HepG2 (cell line): ENCODE data around the gene AUTS2. TPM values are rescaled to one million over a fixed set of nuclear protein-coding genes. Genes with fewer than 3 reads are reported as not detected.

Source experiments
- ATF7-NPFF ChIP-seq: sonication (generic); formaldehyde crosslinking; IDR thresholded peaks from 2 replicates; pipeline ENCODE4 v1.8.1; 2023; ENCODE audit warnings: mild to moderate bottlenecking, low read depth, missing genetic modification reagents, moderate library complexity
- CAMTA2 ChIP-seq: sonication (generic); formaldehyde crosslinking; IDR thresholded peaks from 2 replicates; pipeline ENCODE4 v1.4.0; 2020; ENCODE audit warnings: mild to moderate bottlenecking, missing genetic modification reagents, borderline replicate concordance
- HMG20B ChIP-seq: conservative IDR thresholded peaks from 2 replicates; pipeline ENCODE4 v1.6.1; 2016; ENCODE audit warnings: missing genetic modification reagents, missing compliant biosample characterization
- KDM5B ChIP-seq: sonication (generic); formaldehyde crosslinking; IDR thresholded peaks from 2 replicates; pipeline ENCODE4 v1.4.0; 2020; ENCODE audit warnings: missing genetic modification reagents, mild to moderate bottlenecking, borderline replicate concordance
- MXD3 ChIP-seq: IDR thresholded peaks from 2 replicates; pipeline ENCODE4 v1.6.1; 2016; ENCODE audit warnings: mild to moderate bottlenecking, missing biosample characterization, missing genetic modification reagents
- NCOA5 ChIP-seq: sonication (generic); formaldehyde crosslinking; IDR thresholded peaks from 2 replicates; pipeline ENCODE4 v1.4.0; 2020; ENCODE audit warnings: missing genetic modification reagents
- SOX6 ChIP-seq, 2 experiments: fragments of 450-650 bp in 1 of 2; sonication (generic) in 1 of 2; formaldehyde crosslinking in 1 of 2; IDR thresholded peaks; 2 replicates each; pipeline versions ENCODE4 v1.4.0 to v1.6.1; 2017 to 2020; ENCODE audit warnings: antibody characterized with exemption in 1 of 2, mild to moderate bottlenecking in 1 of 2, missing genetic modification reagents in 1 of 2
- TFDP2 ChIP-seq: sonication (generic); formaldehyde crosslinking; IDR thresholded peaks from 2 replicates; pipeline ENCODE4 v1.4.0; 2020; ENCODE audit warnings: missing genetic modification reagents
- ZBTB14 ChIP-seq: sonication (generic); formaldehyde crosslinking; IDR thresholded peaks from 2 replicates; pipeline ENCODE4 v1.4.0; 2020; ENCODE audit warnings: missing genetic modification reagents
- ZNF253 ChIP-seq: sonication (generic); formaldehyde crosslinking; IDR thresholded peaks from 2 replicates; pipeline ENCODE4 v1.8.0; 2022; ENCODE audit warnings: mild to moderate bottlenecking, missing genetic modification reagents, borderline replicate concordance
- ZNF446 ChIP-seq: sonication (generic); formaldehyde crosslinking; IDR thresholded peaks from 2 replicates; pipeline ENCODE4 v1.5.0; 2020; ENCODE audit warnings: mild to moderate bottlenecking, missing genetic modification reagents
- ZNF496 ChIP-seq: sonication (generic); formaldehyde crosslinking; IDR thresholded peaks from 2 replicates; pipeline ENCODE4 v1.8.1; 2023; ENCODE audit warnings: mild to moderate bottlenecking, moderate library complexity, missing genetic modification reagents; ENCODE audit not compliant: insufficient replicate concordance
- ZNF800 ChIP-seq: sonication (generic); formaldehyde crosslinking; IDR thresholded peaks from 2 replicates; pipeline ENCODE4 v1.4.0; 2020; ENCODE audit warnings: missing genetic modification reagents
- polyA plus RNA-seq, 8 experiments: library from polyadenylated mRNA; depleted of rRNA in 3 of 8; stranded (reverse) in 7 of 8; unstranded in 1 of 8; fragments of >200 nt; fragmentation: Illumina TruSeq in 4 of 8; extraction: Trizol in 4 of 8; gene quantifications; 2 replicates each; pipeline versions ENCODE4 v1.2.1 to v1.2.3, GENCODE V29; 2011 to 2016; ENCODE audit warnings: low read depth in 4 of 8, missing spikeins in 1 of 8, mixed read lengths in 1 of 8; ENCODE audit not compliant: insufficient read depth in 1 of 8
- total RNA-seq, 5 experiments: library from RNA; depleted of rRNA; stranded (reverse); fragments of >200 nt; fragmentation: Illumina TruSeq; extraction: Trizol; gene quantifications; 2 replicates each; pipeline ENCODE4 v1.2.3, GENCODE V29; 2016; ENCODE audit warnings: low read depth in 1 of 5
- TF ChIP-seq, protein P1 (sequence below): sonication (generic); formaldehyde crosslinking; IDR thresholded peaks from 2 replicates; pipeline ENCODE4 v1.4.0; 2020; ENCODE audit warnings: missing genetic modification reagents

Gene AUTS2
- total and polyA plus RNA-seq, 2 of the 13 experiments (the other 11 are each of a cell fraction or from before 2014, with no cell fraction given), result 0.38 TPM; not detected in 1

- TF ChIP-seq, protein P1, sequence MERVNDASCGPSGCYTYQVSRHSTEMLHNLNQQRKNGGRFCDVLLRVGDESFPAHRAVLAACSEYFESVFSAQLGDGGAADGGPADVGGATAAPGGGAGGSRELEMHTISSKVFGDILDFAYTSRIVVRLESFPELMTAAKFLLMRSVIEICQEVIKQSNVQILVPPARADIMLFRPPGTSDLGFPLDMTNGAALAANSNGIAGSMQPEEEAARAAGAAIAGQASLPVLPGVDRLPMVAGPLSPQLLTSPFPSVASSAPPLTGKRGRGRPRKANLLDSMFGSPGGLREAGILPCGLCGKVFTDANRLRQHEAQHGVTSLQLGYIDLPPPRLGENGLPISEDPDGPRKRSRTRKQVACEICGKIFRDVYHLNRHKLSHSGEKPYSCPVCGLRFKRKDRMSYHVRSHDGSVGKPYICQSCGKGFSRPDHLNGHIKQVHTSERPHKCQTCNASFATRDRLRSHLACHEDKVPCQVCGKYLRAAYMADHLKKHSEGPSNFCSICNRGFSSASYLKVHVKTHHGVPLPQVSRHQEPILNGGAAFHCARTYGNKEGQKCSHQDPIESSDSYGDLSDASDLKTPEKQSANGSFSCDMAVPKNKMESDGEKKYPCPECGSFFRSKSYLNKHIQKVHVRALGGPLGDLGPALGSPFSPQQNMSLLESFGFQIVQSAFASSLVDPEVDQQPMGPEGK (CRISPR knock-in tag), result peak; percentile 40; the same call in 1 of the 2 replicates
- TF ChIP-seq ZNF253 (CRISPR knock-in tag) (no peak), ZNF496 (CRISPR knock-in tag) (no peak), NCOA5 (CRISPR knock-in tag) (no peak), MXD3 (CRISPR knock-in tag) (peak; percentile 33; the same call in 1 of the 2 replicates), ATF7-NPFF (CRISPR knock-in tag) (peak; percentile 31; the same call in 1 of the 2 replicates), TFDP2 (CRISPR knock-in tag) (peak; percentile 48; the same call in 1 of the 2 replicates), CAMTA2 (CRISPR knock-in tag) (no peak), HMG20B (CRISPR knock-in tag) (no peak), KDM5B (CRISPR knock-in tag) (peak; percentile 43; the same call in 1 of the 2 replicates), SOX6 (IDR thresholded peaks at IDR 0.05) (no peak), SOX6 (CRISPR knock-in tag; IDR thresholded peaks at IDR 0.05) (no peak; the same call in 1 of the 2 replicates), ZBTB14 (CRISPR knock-in tag) (0 out of 2 replicates have a peak, but pooled peaks have one; percentile 32), ZNF446 (CRISPR knock-in tag) (0 out of 2 replicates have a peak, but pooled peaks have one; percentile 37), ZNF800 (CRISPR knock-in tag) (0 out of 2 replicates have a peak, but pooled peaks have one; percentile 39)
These were observed 798 bp upstream of the AUTS2 start (continued) for GRCh38 chr7:69597278-69598076.
